Tibial nerve (tissue), 4 donors: ENCODE results near the gene SLC22A12.

Experiments used
- EP300 ChIP-seq, 2 donors: sonication (generic); formaldehyde crosslinking; IDR thresholded peaks; one replicate each; pipeline ENCODE4 v1.6.1; 2017; ENCODE audit warnings: antibody characterized with exemption in 2 of 2, mild to moderate bottlenecking in 1 of 2
- POLR2A ChIP-seq, 2 donors: fragments of 450-650 bp; IDR thresholded peaks; one replicate each; pipeline ENCODE4 v1.6.1; 2017; ENCODE audit warnings: antibody characterized with exemption in 2 of 2, mild to moderate bottlenecking in 2 of 2, moderate library complexity in 2 of 2
- TF ChIP-seq, protein P1 (sequence below), 5 experiments: fragments of 200-600 bp in 3 of 5; fragments of 450-650 bp in 2 of 5; sonication (generic) in 3 of 5; IDR thresholded peaks; one replicate each; pipeline ENCODE4 v1.5.1; 2016 to 2019; ENCODE audit warnings: antibody characterized with exemption in 5 of 5, mild to moderate bottlenecking in 3 of 5, moderate library complexity in 2 of 5

- TF ChIP-seq, protein P1, sequence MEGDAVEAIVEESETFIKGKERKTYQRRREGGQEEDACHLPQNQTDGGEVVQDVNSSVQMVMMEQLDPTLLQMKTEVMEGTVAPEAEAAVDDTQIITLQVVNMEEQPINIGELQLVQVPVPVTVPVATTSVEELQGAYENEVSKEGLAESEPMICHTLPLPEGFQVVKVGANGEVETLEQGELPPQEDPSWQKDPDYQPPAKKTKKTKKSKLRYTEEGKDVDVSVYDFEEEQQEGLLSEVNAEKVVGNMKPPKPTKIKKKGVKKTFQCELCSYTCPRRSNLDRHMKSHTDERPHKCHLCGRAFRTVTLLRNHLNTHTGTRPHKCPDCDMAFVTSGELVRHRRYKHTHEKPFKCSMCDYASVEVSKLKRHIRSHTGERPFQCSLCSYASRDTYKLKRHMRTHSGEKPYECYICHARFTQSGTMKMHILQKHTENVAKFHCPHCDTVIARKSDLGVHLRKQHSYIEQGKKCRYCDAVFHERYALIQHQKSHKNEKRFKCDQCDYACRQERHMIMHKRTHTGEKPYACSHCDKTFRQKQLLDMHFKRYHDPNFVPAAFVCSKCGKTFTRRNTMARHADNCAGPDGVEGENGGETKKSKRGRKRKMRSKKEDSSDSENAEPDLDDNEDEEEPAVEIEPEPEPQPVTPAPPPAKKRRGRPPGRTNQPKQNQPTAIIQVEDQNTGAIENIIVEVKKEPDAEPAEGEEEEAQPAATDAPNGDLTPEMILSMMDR (IDR thresholded peaks at IDR 0.05), result no peak
- no peak for TF ChIP-seq POLR2A (IDR thresholded peaks at IDR 0.05)
- TF ChIP-seq EP300 (IDR thresholded peaks at IDR 0.05), result no peak
Observed at GRCh38 chr11:64546600-64546999, 44.4 kb upstream of the SLC22A12 start.
